ENCODE results near the gene GJC2.
A peak's percentile ranks its signal among the peaks of the same experiment; 100 is the strongest.
"Not testable (repeated sequence)": the region's sequence is repeated elsewhere in the genome, so short reads cannot be mapped to it uniquely, and the experiment has no call there.

GJC2 gene

GRCh38 chr1:228149406-228150119 is at the start of gene GJC2:
TSS of gene GJC2 (plus strand) at chr1:228149930. CDS start at chr1:228157759, 7,829 bp downstream.
- DNase-seq = no peak

DNA sequence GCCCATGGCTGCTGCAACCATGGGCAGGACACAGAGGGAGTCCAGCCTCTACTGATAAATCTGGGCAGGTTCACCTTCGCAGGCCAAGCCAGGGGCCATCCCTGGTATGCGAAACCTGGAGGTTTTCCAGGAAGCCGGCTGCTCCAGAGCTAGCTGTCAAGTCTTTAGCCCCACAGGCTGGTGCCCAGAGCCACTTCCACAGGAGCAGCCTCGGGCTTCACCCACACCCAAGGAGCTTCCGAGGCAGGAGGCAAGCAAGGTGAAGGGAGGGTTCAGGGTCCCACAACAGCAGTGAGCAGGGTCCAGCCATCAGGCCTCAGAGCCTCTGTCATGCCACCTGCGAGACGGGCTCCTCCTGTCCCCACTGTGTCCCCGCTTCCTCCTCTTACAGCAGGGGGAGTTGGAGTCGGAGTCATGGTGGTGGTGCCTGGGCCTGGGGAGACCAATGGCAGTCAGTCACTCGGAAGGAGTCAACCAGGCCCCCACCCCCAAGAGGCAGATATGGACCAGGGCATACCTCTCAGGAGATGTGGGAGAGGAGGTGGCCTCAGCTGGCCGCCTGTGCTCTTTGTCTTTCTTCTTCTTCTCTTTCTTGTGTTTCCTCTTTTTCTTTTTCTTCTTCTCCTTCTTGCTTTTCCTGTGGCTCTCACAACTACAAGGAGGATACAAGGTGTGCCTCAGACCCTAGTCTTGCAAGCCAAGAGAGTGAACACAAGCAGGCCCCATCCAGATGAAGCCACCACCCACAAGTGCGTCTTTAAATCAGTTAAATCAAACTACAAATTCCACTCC is 48.7 kb upstream of the GJC2 start:
- no peak for DNase-seq

DNA sequence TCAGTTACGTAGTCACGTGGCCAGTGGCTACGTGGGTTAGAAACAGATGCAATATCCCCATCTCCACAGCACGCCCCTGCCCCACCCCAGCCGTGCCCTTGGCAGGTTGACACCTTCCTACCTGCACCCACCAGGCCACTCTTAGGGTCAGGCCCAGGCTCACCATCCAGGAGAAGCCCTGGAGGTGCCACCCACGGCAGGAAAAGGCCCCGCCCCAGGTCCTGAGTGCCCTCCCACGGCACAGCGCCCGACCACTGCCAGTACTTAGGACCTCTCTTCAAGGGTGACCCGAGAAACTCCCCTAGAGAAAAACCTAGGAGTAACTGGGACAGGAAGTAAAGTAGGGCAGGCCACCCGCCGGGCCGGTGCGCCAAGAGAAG is 48.1 kb upstream of the GJC2 start:
- DNase-seq = no peak

GRCh38 chr1:228101994-228102790 is 47.5 kb upstream of the GJC2 start:
- DNase-seq = peak in 1 of 2 experiments; percentile 37

GRCh38 chr1:228102791-228103620 is 46.7 kb upstream of the GJC2 start, which contains the start of gene C1orf35:
TSS of gene C1orf35 (minus strand) at chr1:228103325. CDS start at chr1:228103227, 98 bp downstream.
- DNase-seq = peak; percentile 88 to 89

GRCh38 chr1:228104526-228105269 is 45.0 kb upstream of the GJC2 start:
- DNase-seq = no peak

DNA sequence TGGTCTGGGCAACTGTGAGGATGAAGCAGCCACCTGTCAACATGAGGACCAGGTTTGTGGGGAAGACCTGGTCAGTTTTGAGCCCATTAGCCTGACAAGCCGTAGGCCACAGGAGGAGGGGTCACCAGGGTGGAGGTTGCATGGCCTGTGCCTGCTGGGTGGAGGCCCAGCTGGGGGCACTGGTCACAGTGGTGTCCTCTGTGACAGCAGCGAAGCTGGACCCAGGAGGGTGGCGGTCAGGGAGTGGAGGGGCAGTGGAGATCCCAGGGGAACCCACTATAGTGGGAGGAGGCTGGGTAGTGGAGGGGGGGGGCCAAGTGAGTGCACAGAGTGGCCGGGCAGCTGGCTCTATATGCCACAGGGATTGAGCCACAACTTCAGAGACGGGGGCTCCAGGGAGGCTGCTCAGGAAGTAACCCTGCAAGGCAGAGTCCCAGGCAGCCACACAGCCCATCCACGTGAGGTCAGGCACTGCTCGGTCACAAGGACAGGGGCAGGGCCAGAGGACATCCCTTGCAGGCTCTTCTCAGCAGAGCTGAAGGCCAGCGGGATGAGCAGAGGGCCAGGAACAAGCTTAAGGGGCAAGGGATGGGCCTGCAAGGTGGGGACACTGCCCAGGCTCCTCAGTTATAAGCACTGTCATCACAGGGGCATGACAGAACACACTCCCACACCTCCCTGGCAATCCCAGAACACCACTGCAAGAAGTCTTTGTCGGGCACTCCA is 44.3 kb upstream of the GJC2 start:
- DNase-seq = no peak

- no peak for DNase-seq
Observed at GRCh38 chr1:228105996-228106799, 43.5 kb upstream of the GJC2 start.

DNA sequence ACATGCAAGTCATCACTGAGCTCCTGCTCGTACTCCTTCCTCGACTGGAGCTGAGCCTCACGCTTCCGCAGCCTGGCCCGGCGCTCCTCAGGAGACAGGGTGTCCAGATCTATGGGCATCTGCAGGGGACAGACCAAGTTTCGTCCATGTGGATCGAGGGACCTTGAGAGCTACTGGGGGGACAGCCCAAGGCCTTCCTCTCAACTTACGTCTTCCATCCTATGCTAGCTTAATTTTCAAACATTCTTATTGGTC is 43.0 kb upstream of the GJC2 start:
- no peak for DNase-seq

DNA sequence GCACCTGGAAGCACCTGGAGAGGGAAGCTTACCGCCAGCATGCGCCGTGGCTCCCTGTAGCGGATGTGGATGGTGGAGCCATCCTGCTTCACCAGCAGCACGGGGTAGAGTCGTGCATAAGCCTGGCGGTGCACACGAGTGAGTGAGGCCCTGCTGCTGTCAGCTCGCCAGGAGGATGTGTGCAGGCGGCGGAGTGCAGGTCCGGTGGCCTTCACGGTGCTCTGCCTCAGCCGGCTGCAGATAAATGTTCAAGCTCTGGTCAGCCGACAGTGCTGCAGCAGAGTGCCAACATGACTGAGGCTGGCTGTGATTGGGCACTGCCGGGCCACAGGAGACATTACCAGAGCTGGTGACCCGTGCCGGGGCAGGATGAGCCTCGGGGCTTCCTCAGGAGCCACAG is 42.1 kb upstream of the GJC2 start:
- DNase-seq = no peak

DNA sequence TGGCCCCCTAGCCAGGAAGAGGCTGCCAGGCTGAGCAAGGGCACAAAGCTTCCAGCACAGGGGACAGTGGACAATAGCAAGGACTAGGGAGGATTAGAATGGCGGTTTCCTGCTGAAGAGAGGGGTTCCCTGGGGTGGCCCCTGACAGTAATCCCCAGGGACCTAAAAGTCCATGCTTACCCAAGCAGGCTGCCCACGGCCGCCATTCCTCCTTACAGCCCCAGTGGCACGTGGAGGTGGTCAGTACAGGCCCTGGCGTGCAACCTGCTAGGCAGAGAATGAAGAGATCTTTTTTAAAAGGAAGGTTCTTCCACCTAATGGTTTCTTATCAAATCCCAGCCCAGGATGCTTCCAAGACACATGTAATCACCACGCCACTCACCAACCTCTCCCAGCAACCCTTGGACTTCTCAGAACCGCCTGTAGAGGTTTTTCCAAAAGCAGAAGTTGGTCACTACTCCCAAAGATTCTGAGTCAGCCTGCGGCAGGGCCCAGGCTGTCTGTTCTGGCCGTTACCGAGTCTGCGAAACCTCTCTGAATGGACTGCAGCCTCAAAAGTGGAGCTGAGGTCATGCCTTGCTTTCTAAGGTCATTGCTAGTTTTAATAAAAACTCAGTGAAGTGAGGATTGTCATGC is 41.6 kb upstream of the GJC2 start:
- DNase-seq = no peak

- no peak for DNase-seq
Observed at GRCh38 chr1:228108742-228109072, 41.0 kb upstream of the GJC2 start.

GRCh38 chr1:228109073-228109961 is 40.4 kb upstream of the GJC2 start, which contains the start of gene MRPL55:
TSS of gene MRPL55 (minus strand) at chr1:228109299. CDS start at chr1:228108260, 1,039 bp downstream.
- DNase-seq = peak; percentile 90 to 94

DNA sequence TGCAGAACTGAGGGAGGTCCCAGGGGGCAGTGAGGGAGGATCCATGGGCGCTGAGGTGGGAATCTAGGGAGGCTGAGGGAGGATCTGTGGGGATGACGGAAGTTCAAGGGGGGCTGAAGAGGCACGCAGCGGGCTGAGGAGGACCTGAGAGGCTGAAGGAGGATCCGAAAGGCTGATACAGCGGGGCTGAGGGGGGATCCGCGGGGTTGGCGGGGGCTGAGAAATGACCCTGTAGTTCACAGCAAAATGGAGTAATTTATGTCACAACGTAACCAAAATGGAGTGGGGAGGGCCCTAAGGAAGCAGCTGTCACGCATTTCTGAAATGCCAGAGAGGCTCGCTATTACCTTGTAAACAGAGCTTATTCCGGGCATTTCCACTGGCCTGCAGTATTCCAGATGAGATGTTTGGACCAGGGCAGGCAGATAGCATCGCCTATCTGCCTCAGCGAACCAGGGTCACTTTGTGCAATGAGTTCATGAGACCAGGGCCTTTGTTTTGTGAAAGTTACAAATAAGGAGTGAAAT is 39.7 kb upstream of the GJC2 start:
- DNase-seq = no peak

DNA sequence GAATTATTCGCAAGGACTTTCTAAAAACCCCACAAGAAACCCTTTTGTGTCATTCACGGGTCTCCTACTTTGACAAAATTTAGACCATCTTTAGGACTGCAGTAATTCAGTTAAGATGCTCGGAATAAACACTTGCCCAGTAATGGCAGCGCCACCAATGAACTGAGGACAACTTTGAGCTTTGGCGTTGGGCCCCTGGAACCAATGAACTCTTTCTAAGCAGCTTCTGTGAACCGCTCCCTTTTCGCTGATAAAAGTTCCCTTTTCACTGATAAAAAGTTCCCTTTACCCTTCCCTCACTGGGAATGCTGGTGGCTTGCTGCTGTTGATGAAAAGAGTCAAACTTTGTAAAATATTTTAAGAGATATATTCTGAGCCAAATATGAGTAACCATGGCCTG is 39.2 kb upstream of the GJC2 start:
- no peak for DNase-seq

DNA sequence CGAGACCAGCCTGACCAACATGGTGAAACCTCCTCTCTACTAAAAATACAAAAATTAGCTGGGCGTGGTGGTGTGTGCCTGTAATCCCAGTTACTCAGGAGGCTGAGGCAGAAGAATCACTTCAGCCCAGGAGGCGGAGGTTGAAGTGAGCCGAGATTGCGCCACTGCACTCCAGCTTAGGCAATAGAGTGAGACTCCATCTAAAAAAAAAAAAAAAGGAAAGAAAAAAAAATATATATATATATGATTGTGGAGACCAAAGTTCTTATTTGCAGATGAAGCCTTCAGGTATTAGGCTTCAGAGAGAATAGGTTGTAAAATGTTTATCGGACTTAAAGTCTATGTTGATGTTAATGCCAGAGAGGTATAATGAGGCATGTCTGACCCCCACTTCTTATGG is 38.4 kb upstream of the GJC2 start:
- DNase-seq = not testable (repeated sequence)

- no peak for DNase-seq
Observed at GRCh38 chr1:228112167-228112566, 37.6 kb upstream of the GJC2 start.

DNA sequence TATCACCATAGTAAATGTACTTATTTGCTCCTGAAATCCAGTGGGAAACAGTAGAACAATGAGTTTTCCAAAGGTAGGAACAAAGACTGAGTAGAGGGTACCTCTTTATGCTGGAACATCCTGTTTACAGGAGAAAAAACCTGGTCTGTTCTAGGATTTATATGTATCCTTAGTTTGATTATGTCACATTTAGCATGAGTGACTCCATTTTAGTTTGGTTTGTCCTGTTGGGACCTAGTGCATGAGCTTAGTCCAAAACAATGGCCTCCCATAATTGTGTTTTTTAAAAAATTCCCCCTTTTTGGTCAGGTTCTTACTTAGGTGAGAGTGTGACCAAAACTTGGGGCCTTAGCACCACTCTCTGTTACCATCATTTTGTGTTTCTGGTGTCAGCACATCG is 37.1 kb upstream of the GJC2 start:
- DNase-seq = no peak

GRCh38 chr1:228114827-228115226 is 34.9 kb upstream of the GJC2 start:
- no peak for DNase-seq
